Measurements from ENCODE around the gene PEX7. TPM values are rescaled to one million over a fixed set of nuclear protein-coding genes. Genes with fewer than 3 reads are reported as not detected.

PEX7 gene
- 13.8 and 22.3 TPM in 2 replicates for total RNA-seq (2014; rRNA removed; shearing (Covaris generic); ENCODE audit: low replicate concordance)

GRCh38 chr6:136822376-136823127 lies at the start of gene PEX7:
Gene PEX7, plus strand, starts transcription at chr6:136822592. Its CDS starts 74 bp downstream, at chr6:136822666.
- DNase-seq (ENCODE audit: low read depth): peak; percentile 84
- in situ Hi-C loops (cut with HindIII; ENCODE audit: low pct_unique_long_range_greater_than_20kb, low sequenced_read_pairs): no loop called here

- in situ Hi-C loops (cut with HindIII; ENCODE audit: low pct_unique_long_range_greater_than_20kb, low sequenced_read_pairs): no loop called here
- peak; percentile 14 for DNase-seq (ENCODE audit: low read depth)
These were observed 49.5 kb upstream of the PEX7 start for GRCh38 chr6:136772685-136773472.

GRCh38 chr6:136773473-136773796 lies 49.0 kb upstream of the PEX7 start:
- in situ Hi-C loops (cut with HindIII; ENCODE audit: low pct_unique_long_range_greater_than_20kb, low sequenced_read_pairs): no loop called here
- no peak for DNase-seq (ENCODE audit: low read depth)

- DNase-seq (ENCODE audit: low read depth): peak; percentile 30
- in situ Hi-C loops (cut with HindIII; ENCODE audit: low pct_unique_long_range_greater_than_20kb, low sequenced_read_pairs): no loop called here
These were observed 48.0 kb upstream of the PEX7 start for GRCh38 chr6:136774228-136775041.

GRCh38 chr6:136775081-136775480 lies 47.3 kb upstream of the PEX7 start:
- in situ Hi-C loops (cut with HindIII; ENCODE audit: low pct_unique_long_range_greater_than_20kb, low sequenced_read_pairs): no loop called here
- DNase-seq (ENCODE audit: low read depth): no peak

GRCh38 chr6:136775548-136775947 lies 46.8 kb upstream of the PEX7 start:
- DNase-seq (ENCODE audit: low read depth): no peak
- in situ Hi-C loops (cut with HindIII; ENCODE audit: low pct_unique_long_range_greater_than_20kb, low sequenced_read_pairs): no loop called here

- in situ Hi-C loops (cut with HindIII; ENCODE audit: low pct_unique_long_range_greater_than_20kb, low sequenced_read_pairs): no loop called here
- DNase-seq (ENCODE audit: low read depth): no peak
These were observed 44.7 kb upstream of the PEX7 start for GRCh38 chr6:136777651-136778050.

- no peak for DNase-seq (ENCODE audit: low read depth)
- in situ Hi-C loops (cut with HindIII; ENCODE audit: low pct_unique_long_range_greater_than_20kb, low sequenced_read_pairs): no loop called here
These were observed 42.7 kb upstream of the PEX7 start for GRCh38 chr6:136779682-136780081.

GRCh38 chr6:136780972-136781371 lies 41.4 kb upstream of the PEX7 start:
- DNase-seq (ENCODE audit: low read depth): no peak
- in situ Hi-C loops (cut with HindIII; ENCODE audit: low pct_unique_long_range_greater_than_20kb, low sequenced_read_pairs): no loop called here

- DNase-seq (ENCODE audit: low read depth): no peak
- in situ Hi-C loops (cut with HindIII; ENCODE audit: low pct_unique_long_range_greater_than_20kb, low sequenced_read_pairs): no loop called here
These were observed 40.2 kb upstream of the PEX7 start for GRCh38 chr6:136782021-136782770.

GRCh38 chr6:136783021-136783420 lies 39.4 kb upstream of the PEX7 start:
- DNase-seq (ENCODE audit: low read depth): no peak
- in situ Hi-C loops (cut with HindIII; ENCODE audit: low pct_unique_long_range_greater_than_20kb, low sequenced_read_pairs): no loop called here

- no peak for DNase-seq (ENCODE audit: low read depth)
- in situ Hi-C loops (cut with HindIII; ENCODE audit: low pct_unique_long_range_greater_than_20kb, low sequenced_read_pairs): no loop called here
These were observed 38.7 kb upstream of the PEX7 start for GRCh38 chr6:136783495-136784270.

- in situ Hi-C loops (cut with HindIII; ENCODE audit: low pct_unique_long_range_greater_than_20kb, low sequenced_read_pairs): no loop called here
- no peak for DNase-seq (ENCODE audit: low read depth)
These were observed 38.1 kb upstream of the PEX7 start for GRCh38 chr6:136784271-136784664.

GRCh38 chr6:136784910-136785746 lies 37.3 kb upstream of the PEX7 start:
- in situ Hi-C loops (cut with HindIII; ENCODE audit: low pct_unique_long_range_greater_than_20kb, low sequenced_read_pairs): no loop called here
- DNase-seq (ENCODE audit: low read depth): no peak

GRCh38 chr6:136786658-136787057 lies 35.7 kb upstream of the PEX7 start:
- in situ Hi-C loops (cut with HindIII; ENCODE audit: low pct_unique_long_range_greater_than_20kb, low sequenced_read_pairs): no loop called here
- DNase-seq (ENCODE audit: low read depth): no peak

GRCh38 chr6:136787726-136788068 lies 34.7 kb upstream of the PEX7 start:
- in situ Hi-C loops (cut with HindIII; ENCODE audit: low pct_unique_long_range_greater_than_20kb, low sequenced_read_pairs): no loop called here
- DNase-seq (ENCODE audit: low read depth): no peak

Data from Caki2 (cell line).